ENCODE results near the gene UBE2QL1.

DNA sequence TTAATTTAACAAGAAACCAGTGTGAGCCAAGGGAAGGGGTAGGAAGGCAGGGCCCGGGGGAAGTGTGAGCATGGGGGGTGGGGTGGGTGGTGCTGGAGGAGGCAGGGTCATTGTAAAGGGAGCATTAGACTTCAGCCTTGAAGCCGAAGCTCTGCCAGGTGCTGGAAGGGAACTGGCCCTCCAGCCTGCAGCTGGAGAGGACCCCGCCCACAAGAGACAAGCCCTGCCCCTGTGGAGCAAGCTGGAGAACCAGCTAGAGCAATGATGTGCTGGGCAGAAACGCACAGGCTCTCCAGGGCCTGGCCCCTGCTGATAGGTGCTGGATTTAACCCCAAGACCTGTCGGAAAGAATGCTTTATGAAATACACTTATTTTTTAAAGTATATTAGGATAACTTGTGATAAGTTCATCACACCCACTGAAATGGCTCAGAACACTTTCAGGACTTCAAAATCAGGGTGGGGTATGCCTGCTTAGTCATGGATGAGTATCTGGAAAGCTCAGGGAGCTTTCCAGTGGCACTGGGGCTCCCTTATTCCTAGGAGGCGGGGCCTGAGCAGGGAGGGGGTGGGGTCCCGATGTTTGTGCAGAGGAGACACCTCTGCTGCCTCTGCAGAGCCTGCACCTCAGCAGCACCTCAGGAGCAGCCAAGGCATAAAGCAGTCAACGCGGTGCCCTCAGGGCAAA, 27.1 kb downstream of the UBE2QL1 start:
- no peak for TF ChIP-seq EP300 (IDR thresholded peaks at IDR 0.05)
- TF ChIP-seq, protein P1, sequence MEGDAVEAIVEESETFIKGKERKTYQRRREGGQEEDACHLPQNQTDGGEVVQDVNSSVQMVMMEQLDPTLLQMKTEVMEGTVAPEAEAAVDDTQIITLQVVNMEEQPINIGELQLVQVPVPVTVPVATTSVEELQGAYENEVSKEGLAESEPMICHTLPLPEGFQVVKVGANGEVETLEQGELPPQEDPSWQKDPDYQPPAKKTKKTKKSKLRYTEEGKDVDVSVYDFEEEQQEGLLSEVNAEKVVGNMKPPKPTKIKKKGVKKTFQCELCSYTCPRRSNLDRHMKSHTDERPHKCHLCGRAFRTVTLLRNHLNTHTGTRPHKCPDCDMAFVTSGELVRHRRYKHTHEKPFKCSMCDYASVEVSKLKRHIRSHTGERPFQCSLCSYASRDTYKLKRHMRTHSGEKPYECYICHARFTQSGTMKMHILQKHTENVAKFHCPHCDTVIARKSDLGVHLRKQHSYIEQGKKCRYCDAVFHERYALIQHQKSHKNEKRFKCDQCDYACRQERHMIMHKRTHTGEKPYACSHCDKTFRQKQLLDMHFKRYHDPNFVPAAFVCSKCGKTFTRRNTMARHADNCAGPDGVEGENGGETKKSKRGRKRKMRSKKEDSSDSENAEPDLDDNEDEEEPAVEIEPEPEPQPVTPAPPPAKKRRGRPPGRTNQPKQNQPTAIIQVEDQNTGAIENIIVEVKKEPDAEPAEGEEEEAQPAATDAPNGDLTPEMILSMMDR (IDR thresholded peaks at IDR 0.05), result no peak
- TF ChIP-seq POLR2A (IDR thresholded peaks at IDR 0.05), result no peak

Measured in gastroesophageal sphincter (tissue), 3 donors.